Gastroesophageal sphincter (tissue), 3 donors: ENCODE results near the gene ANKH.

Source experiments
- CTCF ChIP-seq, 4 experiments: fragments of 200-600 bp in 2 of 4; fragments of 450-650 bp in 2 of 4; sonication (generic) in 1 of 4; IDR thresholded peaks; one replicate each; pipeline ENCODE4 v1.5.1; 2017 to 2019; ENCODE audit warnings: antibody characterized with exemption in 4 of 4, mild to moderate bottlenecking in 2 of 4, moderate library complexity in 2 of 4
- EP300 ChIP-seq: sonication (generic); formaldehyde crosslinking; IDR thresholded peaks from one replicate; pipeline ENCODE4 v1.6.1; 2017; ENCODE audit warnings: antibody characterized with exemption, mild to moderate bottlenecking

GRCh38 chr5:14729448-14730385 is 141.9 kb downstream of the ANKH start:
- TF ChIP-seq EP300 (no peak), CTCF (IDR thresholded peaks at IDR 0.05) (no peak)
